ENCODE data around the gene PLXNB2.

Gene PLXNB2

GRCh38 chr22:50276143-50276542 lies 31.3 kb downstream of the PLXNB2 start:
- TF ChIP-seq GATA2 (IDR thresholded peaks at IDR 0.05; ENCODE audit: low read depth, low read length) (no peak), GATA3 (IDR thresholded peaks at IDR 0.05; ENCODE audit: low read depth, low read length) (no peak)

DNA sequence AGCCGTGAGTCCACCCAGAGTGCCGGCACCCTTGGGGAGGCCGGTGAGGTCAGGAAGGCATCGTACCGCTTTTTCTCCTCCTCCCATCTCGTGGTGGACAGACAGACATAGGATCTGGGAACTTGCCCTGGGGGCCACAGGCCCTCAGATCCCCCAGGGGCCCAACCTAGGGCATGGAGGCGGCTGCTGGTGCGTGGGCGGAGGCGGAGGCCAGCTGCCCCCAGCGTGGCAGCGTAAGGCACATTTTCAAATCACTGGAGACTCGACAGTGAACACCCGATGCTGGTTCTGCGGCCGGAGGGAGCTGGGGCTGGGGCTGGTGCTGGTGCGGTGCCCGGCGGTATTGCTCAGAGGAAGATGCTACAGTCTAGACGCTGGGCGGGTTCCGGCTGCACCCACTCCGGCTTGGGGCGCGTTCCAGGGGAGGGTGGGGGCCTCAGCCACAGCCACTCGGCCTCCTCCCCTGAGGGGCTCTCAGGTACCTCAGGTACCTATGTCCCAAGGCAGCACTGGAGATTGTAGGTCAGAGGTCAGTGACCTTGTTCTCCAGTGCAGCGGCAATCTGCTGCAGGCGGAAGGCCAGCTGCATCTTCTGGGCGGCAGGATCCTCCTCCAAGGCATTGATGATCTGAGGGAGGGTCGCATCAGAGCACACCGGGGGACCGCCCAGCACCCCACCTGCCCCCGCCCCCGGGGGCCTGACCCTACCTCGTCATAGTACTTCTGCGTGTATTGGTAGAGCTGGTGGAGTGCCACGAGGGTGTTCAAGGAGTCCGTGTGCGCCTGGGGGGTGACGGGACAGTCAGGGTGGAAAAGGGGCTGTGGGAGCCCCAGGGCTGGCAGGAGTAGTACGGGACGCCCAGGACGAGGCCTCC lies 32.0 kb downstream of the PLXNB2 start:
- TF ChIP-seq GATA3 (IDR thresholded peaks at IDR 0.05; ENCODE audit: low read depth, low read length), result no peak
- TF ChIP-seq GATA2 (IDR thresholded peaks at IDR 0.05; ENCODE audit: low read depth, low read length), result no peak

GRCh38 chr22:50274771-50275170 lies 32.7 kb downstream of the PLXNB2 start:
- TF ChIP-seq GATA2 (IDR thresholded peaks at IDR 0.05; ENCODE audit: low read depth, low read length) (no peak), GATA3 (IDR thresholded peaks at IDR 0.05; ENCODE audit: low read depth, low read length) (no peak)

- no peak for TF ChIP-seq GATA2 (IDR thresholded peaks at IDR 0.05; ENCODE audit: low read depth, low read length)
- no peak for TF ChIP-seq GATA3 (IDR thresholded peaks at IDR 0.05; ENCODE audit: low read depth, low read length)
Measured at GRCh38 chr22:50274311-50274710, 33.1 kb downstream of the PLXNB2 start.

- no peak for TF ChIP-seq GATA2 (IDR thresholded peaks at IDR 0.05; ENCODE audit: low read depth, low read length)
Measured at GRCh38 chr22:50272044-50272802, 35.2 kb downstream of the PLXNB2 start.

DNA sequence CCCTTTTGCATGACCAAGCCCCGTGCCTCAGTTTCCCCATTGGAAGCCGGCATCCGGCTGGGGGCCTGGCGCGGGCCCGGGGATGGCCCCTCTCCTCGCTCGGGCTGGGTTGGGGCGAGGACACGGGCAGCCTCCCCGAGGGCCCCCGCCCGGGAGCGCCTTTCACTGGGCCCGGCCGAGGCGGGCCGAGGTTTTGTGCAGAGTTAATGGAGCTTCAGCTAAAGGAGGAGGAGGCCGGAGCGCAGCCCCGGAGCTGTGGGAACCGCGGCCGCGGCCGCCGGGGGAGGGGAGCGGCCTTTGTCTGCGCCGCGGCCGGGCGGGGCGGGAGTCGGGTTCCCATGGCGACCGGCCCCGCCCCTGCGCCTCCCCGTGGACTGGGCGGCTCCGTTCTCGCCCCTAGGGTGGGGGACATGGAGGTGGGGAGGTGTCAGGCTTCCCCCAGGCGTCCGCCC lies 35.9 kb downstream of the PLXNB2 start:
- TF ChIP-seq GATA3 (IDR thresholded peaks at IDR 0.05; ENCODE audit: low read depth, low read length) (no peak), GATA2 (IDR thresholded peaks at IDR 0.05; ENCODE audit: low read depth, low read length) (no peak)

- TF ChIP-seq GATA2 (IDR thresholded peaks at IDR 0.05; ENCODE audit: low read depth, low read length) (no peak), GATA3 (IDR thresholded peaks at IDR 0.05; ENCODE audit: low read depth, low read length) (no peak)
Measured at GRCh38 chr22:50270666-50271394, 36.6 kb downstream of the PLXNB2 start.

GRCh38 chr22:50269970-50270665 lies 37.3 kb downstream of the PLXNB2 start, which contains the start of gene MAPK11:
Gene MAPK11, minus strand, starts transcription at chr22:50270380. Its CDS starts 88 bp downstream, at chr22:50270292.
- TF ChIP-seq GATA2 (IDR thresholded peaks at IDR 0.05; ENCODE audit: low read depth, low read length) (no peak), GATA3 (IDR thresholded peaks at IDR 0.05; ENCODE audit: low read depth, low read length) (no peak)

GRCh38 chr22:50269573-50269969 lies 37.9 kb downstream of the PLXNB2 start:
- TF ChIP-seq GATA2 (IDR thresholded peaks at IDR 0.05; ENCODE audit: low read depth, low read length) (no peak), GATA3 (IDR thresholded peaks at IDR 0.05; ENCODE audit: low read depth, low read length) (no peak)

DNA sequence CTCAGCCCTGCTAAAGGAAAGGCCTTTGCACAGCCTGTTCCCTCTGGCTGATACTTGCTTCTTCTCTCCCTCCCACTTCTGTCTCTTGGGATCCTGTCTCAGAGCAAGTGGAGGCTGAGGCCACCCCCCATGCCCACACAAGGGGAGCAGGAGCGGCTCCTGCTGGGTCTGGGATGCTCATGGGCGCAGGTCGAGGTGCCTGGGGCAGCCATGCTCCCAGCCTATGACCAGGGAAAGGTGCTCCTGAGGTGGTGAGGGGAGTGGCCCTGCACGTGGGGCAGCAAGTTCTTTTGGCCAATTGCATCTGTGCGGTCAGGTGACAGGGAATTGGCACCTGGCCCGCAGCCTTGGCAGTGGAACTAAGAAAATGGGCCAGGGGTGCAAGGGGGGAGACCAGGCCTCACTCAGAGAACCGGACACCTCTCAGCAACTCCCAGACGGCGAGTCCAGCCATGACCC lies 38.8 kb downstream of the PLXNB2 start:
- TF ChIP-seq GATA2 (IDR thresholded peaks at IDR 0.05; ENCODE audit: low read depth, low read length) (no peak), GATA3 (IDR thresholded peaks at IDR 0.05; ENCODE audit: low read depth, low read length) (no peak)

DNA sequence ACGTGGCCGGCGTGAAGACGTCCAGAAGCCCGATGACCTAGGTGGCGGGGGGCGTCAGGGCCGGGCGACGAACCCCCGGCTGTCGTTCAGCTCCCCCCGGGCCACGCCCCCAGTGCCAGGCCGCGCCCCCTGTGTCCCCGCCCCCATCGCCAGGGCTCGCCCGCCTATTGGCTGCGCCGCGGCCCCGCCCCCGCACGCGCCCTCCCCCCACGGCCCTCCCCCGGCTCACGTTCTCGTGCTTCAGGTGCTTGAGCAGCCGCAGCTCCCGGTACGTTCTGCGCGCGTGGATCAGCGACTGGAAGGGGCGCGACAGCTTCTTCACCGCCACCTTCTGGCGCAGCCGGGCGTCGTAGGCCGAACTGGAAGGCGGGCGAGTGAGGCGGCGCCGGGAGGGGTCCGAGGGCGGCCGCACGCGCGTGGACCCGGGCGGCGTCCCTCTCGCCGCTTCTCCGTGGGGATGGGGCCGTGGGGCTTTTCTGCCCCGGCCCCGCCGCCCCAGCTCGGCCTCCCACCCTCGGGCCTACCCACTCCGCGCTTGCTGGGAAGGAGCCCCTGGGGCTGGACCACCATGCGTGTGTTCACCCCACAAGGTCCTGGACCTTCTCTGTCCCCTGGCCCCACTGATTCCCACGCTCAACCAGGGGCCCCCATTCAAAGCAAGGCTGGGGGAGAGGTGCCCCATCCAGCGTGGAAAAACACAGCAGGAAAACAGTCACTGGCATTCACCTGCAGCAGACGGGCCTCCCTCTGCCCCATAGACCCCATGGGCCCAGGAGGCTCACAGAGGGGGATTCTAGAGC lies 39.7 kb downstream of the PLXNB2 start:
- no peak for TF ChIP-seq GATA2 (IDR thresholded peaks at IDR 0.05; ENCODE audit: low read depth, low read length)
- TF ChIP-seq GATA3 (IDR thresholded peaks at IDR 0.05; ENCODE audit: low read depth, low read length), result no peak

DNA sequence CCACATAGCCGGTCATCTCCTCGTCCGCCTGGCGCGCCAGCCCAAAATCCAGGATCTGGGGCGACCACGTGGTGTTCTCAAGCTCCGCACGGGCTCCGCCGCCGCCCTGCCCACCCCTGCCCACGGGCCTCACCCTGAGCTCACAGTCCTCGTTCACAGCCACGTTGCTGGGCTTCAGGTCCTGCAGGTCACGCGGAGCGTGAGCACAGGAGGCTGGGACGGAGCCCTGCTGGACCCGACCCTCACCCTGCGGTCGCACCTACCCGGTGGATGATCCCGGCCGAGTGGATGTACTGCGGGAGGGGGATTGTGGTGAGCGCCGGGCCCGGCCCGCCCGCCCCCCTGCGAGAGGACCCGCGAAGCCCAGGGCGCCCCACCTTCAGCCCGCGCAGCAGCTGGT lies 40.5 kb downstream of the PLXNB2 start:
- no peak for TF ChIP-seq GATA3 (IDR thresholded peaks at IDR 0.05; ENCODE audit: low read depth, low read length)
- no peak for TF ChIP-seq GATA2 (IDR thresholded peaks at IDR 0.05; ENCODE audit: low read depth, low read length)

Data from SH-SY5Y (cell line).